HG02678 (cell line): ENCODE results near the gene POFUT1.
"Not testable (repeated sequence)": the region's sequence is repeated elsewhere in the genome, so short reads cannot be mapped to it uniquely, and the experiment has no call there.

Source experiments
- ATAC-seq: cut with Tn5 transposase; IDR thresholded peaks from one replicate; pipeline ENCODE4 v1.9.1; 2021; ENCODE audit warnings: mild to moderate bottlenecking, moderate library complexity; ENCODE audit not compliant: unreplicated experiment

POFUT1 gene

GRCh38 chr20:32232326-32232886 is 24.7 kb downstream of the POFUT1 start:
- ATAC-seq: no peak

DNA sequence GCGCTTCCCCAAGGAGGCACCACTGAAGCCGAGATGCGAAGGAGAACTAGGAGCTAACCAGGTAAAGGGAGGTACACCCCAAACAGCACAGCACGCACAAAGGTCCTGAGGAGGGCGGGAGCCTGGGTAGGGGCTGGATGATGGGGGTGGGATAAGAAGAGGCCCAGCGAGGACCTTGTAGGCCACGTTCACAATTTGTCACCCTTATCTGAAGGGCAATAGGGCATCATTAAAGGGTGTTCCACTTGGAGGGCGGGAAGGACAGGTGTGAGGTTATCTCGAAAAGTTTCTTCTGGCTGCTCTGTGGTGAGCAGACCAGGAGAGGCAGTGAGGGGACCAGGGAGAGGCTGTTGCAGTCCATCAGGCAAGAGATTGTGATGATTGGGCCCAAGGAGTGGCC is 25.6 kb downstream of the POFUT1 start:
- no peak for ATAC-seq

DNA sequence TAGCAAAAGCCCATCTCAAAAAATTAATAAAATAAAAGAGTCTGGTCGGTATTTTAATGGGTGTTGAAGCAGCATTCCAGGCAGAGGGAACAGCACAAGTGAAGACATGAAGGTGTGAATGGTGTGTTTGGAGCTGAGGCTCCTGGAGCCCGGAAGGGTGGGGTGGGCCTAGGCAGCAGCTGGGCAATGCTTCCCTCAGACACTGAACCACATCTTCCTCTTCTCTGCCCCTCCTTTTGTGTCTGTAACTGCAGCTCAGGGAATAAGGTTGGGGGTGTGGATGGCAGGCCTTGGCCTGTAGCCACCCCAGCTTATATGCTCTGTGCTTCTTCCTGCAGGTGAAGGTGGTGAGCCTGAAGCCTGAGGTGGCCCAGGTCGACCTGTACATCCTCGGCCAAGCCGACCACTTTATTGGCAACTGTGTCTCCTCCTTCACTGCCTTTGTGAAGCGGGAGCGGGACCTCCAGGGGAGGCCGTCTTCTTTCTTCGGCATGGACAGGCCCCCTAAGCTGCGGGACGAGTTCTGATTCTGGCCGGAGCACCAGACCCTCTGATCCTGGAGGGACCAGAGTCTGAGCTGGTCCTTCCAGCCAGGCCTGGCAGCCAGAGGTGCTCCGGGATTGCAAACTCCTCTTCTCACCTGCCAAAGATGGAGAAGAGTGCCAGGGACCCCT is 26.6 kb downstream of the POFUT1 start:
- ATAC-seq: no peak

- ATAC-seq: no peak
These were observed 27.8 kb downstream of the POFUT1 start for GRCh38 chr20:32235331-32236047.

- no peak for ATAC-seq
These were observed 28.4 kb downstream of the POFUT1 start for GRCh38 chr20:32236048-32236533.

DNA sequence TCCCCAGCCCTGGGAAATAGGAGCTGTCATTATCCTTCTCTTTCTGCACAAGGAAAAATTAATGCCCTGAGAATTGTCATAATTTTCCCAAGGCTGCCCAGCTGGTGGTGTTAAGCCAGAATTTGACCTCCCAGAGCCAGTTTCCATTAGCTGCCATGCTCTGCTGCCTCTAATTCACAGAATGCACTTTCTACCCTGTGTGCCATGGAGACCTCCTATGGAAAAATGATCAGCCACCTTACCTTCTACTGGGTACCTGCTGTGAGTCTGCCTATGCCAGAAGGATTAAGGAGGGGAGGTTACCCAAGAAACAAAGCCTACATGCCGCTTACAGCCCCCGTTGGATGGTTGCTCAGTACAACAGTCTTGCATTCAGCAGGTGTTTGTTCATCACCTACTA is 29.1 kb downstream of the POFUT1 start:
- no peak for ATAC-seq

GRCh38 chr20:32237419-32237818 is 29.7 kb downstream of the POFUT1 start:
- no peak for ATAC-seq

- no peak for ATAC-seq
These were observed 31.1 kb downstream of the POFUT1 start for GRCh38 chr20:32238483-32239425.

DNA sequence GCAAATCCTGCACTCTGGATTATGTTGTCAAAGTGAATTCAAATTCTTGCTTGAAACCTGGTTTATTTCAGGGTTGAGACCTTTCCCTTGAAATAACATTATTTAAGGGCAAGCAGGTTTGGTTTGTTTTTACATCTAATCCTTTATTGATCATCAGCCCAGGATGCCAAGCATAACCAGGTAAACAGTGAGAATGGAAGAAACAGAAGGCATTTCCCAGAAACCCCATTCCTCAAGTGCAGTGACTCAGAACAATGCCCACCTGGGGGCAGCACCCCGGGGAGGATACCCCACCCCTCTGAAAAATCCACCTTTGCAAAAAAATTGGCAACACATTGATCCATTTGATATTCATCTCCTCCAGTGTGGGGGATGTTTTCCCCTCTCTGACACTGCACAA is 32.5 kb downstream of the POFUT1 start:
- no peak for ATAC-seq

DNA sequence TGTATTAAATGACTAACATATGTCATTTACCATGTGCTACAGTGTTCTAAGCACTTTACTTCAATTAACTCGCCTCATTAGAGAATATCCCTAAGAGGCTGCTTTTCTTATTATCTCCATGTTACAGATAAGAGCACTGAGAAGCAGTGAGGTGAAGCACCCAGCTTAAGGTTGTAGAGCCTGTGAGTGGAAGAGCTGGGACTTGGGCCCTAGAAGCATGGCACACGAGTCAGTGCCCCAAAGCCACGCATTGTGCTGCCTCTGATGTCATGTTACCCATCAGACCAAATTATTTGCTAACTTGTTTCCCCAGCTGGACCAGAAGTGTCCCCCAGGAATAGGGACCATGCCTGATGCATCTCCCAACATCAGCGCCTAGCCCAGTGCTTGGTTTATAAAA is 34.1 kb downstream of the POFUT1 start:
- ATAC-seq: no peak

- no peak for ATAC-seq
These were observed 36.6 kb downstream of the POFUT1 start for GRCh38 chr20:32244150-32244823.

GRCh38 chr20:32244959-32245358 is 37.3 kb downstream of the POFUT1 start:
- no peak for ATAC-seq

DNA sequence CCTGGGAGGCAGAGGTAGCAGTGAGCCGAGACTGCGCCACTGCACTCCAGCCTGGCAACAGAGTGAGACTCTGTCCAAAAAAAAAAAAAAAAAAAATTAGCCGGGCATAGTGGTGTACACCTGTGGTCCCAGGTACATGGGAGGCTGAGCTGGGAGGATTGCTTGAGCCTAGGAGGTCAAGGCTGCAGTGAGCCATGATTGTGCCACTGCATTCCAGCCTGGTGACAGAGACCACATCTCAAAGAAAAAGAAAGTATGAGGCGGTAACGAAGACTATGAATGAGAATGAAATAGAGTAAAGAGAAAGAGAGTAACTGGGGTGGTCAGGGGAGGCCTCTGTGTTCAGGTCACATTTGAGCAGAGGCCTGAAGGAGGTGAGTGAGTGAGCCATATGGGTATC is 38.5 kb downstream of the POFUT1 start:
- ATAC-seq: not testable (repeated sequence)

GRCh38 chr20:32248043-32248442 is 40.4 kb downstream of the POFUT1 start:
- ATAC-seq: no peak

DNA sequence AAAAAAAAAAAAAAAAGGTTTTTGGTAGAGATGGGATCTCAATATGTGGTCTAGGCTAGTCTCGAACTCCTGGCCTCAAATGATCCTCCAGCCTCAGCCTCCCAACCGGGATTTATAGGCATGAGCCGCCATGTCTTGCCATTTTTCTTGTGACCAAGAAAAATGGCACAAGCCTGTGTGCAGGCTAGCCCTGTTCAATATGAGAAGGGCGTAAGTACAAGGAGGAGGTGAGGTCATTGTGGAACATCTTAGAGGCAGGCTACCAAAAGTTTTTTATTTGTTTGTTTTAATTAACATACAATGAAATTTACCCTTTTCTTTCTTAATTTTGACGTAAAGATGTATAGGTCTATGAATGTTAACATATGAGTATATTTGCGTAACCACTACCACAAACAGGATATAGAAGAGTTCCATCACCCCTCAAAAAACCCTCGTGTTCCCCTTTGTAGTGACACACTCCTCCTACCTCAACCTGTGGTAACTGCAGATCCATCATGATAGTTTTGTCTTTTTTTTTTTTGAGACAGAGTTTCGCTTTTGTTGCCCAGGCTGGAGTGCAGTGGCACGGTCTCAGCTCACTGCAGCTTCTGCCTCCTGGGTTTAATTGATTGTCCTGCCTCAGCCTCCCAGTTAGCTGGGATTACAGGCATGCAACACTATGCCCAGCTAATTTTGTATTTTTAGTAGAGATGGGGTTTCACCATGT is 41.5 kb downstream of the POFUT1 start:
- no peak for ATAC-seq

DNA sequence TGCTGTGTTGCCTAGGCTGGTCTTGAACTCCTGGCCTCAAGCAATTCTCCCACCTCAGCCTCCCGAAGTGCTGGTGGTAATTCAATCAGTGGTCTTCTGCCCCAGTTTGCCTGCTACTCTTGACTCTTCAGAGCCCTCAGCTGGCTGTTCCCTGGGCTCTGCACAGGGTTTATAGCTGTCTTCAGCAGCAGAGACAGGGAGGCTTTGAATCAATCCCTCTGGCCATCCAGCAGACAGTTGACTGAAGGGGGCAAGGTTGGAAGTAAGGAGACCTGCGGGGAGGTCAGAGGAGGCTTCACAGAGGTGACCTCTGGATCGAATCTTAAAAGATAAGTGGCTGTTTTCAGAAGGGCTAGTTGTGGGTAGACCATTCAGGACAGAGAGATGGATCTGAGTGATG is 43.8 kb downstream of the POFUT1 start:
- ATAC-seq: no peak

- no peak for ATAC-seq
These were observed 44.5 kb downstream of the POFUT1 start for GRCh38 chr20:32252189-32252588.

DNA sequence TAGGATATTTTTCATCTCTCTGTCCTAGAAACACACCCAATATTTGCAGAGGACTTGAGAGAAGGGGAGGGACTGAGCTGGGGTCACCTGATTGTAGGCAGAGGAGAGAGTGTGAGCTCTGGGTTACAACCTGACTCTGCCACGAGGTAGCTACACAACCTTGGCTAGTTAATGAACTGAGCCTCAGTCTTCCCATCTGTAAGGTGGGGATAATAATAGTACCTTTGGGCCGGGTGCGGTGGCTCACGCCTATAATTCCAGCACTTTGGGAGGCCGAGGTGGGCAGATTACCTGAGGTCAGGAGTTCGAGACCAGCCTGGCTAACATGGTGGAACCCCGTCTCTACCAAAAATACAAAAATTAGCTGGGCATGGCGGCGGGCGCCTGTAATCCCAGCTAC is 53.3 kb downstream of the POFUT1 start:
- not testable (repeated sequence) for ATAC-seq

GRCh38 chr20:32261644-32262043 is 54.0 kb downstream of the POFUT1 start:
- no peak for ATAC-seq

DNA sequence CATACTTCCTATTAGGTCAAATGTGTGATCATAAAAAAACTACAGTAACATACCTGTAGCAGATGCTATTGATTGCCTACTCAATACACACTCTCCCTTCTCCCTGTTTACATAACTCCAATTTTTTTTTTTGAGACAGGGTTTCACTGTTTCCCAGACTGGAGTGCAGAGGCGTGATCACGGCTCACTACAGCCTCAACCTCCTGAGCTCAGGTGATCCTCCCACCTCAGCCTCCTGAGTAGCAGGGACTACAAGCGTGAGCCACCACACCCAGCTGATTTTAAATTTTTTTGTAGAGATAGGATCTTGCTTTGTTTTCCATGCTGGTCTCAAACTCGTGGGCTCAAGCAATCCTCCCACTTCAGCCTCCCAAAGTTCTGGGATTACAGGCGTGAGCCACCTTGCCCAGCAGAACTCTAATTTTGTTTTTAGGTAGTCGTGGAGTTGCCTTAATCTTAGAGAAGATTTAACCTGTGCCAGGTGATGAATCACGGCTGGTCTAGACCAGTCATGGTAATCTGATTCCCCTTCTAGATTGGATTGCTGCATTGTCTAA is 55.8 kb downstream of the POFUT1 start:
- no peak for ATAC-seq
